HG03469 (cell line): ENCODE data around the gene FGGY.
A peak's percentile ranks its signal among the peaks of the same experiment; 100 is the strongest.
"Not testable (repeated sequence)": the region's sequence is repeated elsewhere in the genome, so short reads cannot be mapped to it uniquely, and the experiment has no call there.

Experiments used
- ATAC-seq: cut with Tn5 transposase; IDR thresholded peaks from one replicate; pipeline ENCODE4 v1.9.1; 2021; ENCODE audit warnings: mild to moderate bottlenecking, moderate library complexity, moderate number of reproducible peaks; ENCODE audit not compliant: unreplicated experiment

FGGY gene

GRCh38 chr1:59296358-59297256 lies at the start of gene FGGY:
Gene FGGY (plus strand): TSS chr1:59297094. CDS start chr1:59321550, 24,456 bp downstream.
- peak; percentile 90 for ATAC-seq

- no peak for ATAC-seq
These were observed 48.1 kb upstream of the FGGY start for GRCh38 chr1:59248758-59249157.

GRCh38 chr1:59249396-59250137 lies 47.3 kb upstream of the FGGY start:
- ATAC-seq: no peak

- not testable (repeated sequence) for ATAC-seq
These were observed 45.8 kb upstream of the FGGY start for GRCh38 chr1:59251061-59251460.

GRCh38 chr1:59256429-59256828 lies 40.5 kb upstream of the FGGY start:
- ATAC-seq: not testable (repeated sequence)

- no peak for ATAC-seq
These were observed 38.4 kb upstream of the FGGY start for GRCh38 chr1:59258412-59259032.

- no peak for ATAC-seq
These were observed 35.4 kb upstream of the FGGY start for GRCh38 chr1:59261537-59261936.

GRCh38 chr1:59262631-59263030 lies 34.3 kb upstream of the FGGY start:
- ATAC-seq: no peak

GRCh38 chr1:59263111-59263510 lies 33.8 kb upstream of the FGGY start:
- no peak for ATAC-seq

GRCh38 chr1:59265622-59266021 lies 31.3 kb upstream of the FGGY start:
- ATAC-seq: no peak

GRCh38 chr1:59266180-59266926 lies 30.5 kb upstream of the FGGY start:
- peak; percentile 81 for ATAC-seq

GRCh38 chr1:59266927-59267293 lies 30.0 kb upstream of the FGGY start:
- ATAC-seq: no peak

GRCh38 chr1:59268406-59268805 lies 28.5 kb upstream of the FGGY start:
- ATAC-seq: no peak

GRCh38 chr1:59271561-59272260 lies 25.2 kb upstream of the FGGY start:
- ATAC-seq: no peak

- ATAC-seq: peak; percentile 68
These were observed 24.4 kb upstream of the FGGY start for GRCh38 chr1:59272507-59272906.

- no peak for ATAC-seq
These were observed 20.4 kb upstream of the FGGY start for GRCh38 chr1:59276439-59276851.

- no peak for ATAC-seq
These were observed 18.0 kb upstream of the FGGY start for GRCh38 chr1:59278780-59279354.

GRCh38 chr1:59279645-59280044 lies 17.2 kb upstream of the FGGY start:
- no peak for ATAC-seq

GRCh38 chr1:59282951-59283350 lies 13.9 kb upstream of the FGGY start:
- no peak for ATAC-seq

- no peak for ATAC-seq
These were observed 11.2 kb upstream of the FGGY start for GRCh38 chr1:59285691-59286090.
